ENCODE data around the gene NPHP4.

NPHP4 gene

DNA sequence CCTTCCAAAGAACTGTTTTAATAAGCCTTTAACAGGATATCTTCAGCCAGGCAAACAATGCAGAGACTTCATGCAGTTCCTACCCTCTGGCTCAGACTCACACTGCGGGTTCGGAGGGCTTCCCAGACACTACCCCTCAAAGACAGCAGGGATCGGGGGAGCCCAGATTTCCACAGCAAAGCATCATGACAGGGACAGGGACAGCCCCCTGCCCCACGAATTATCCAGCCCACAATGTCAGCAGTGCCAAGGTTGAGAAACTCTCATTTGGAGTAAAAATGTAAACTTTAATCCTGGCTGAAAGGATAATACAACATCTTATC lies 20.1 kb downstream of the NPHP4 start:
- H4K20me1 ChIP-seq (ENCODE audit: insufficient read depth, low read length): no peaks in the 10 kb centered on the region
- H3F3A ChIP-seq (ENCODE audit: insufficient read depth, low read length): no peaks in the 10 kb centered on the region
- H3K4me2 ChIP-seq (ENCODE audit: low read depth, low read length): no peak overlapping the region
- H3K27ac ChIP-seq (ENCODE audit: low read length): no peak overlapping the region
- no peaks in the 10 kb centered on the region for H3K27me3 ChIP-seq (replicated peaks; ENCODE audit: insufficient read depth, low read length)
- no peak overlapping the region for H3K4me3 ChIP-seq (ENCODE audit: low read length)
- H3K79me2 ChIP-seq (ENCODE audit: low read length): no peaks in the 10 kb centered on the region
- DNase-seq: no peak
- H3K9me3 ChIP-seq (replicated peaks; ENCODE audit: insufficient read depth, low read length): no peaks in the 10 kb centered on the region
- no peak overlapping the region for H2AFZ ChIP-seq (ENCODE audit: low read length)
- H3K36me3 ChIP-seq (replicated peaks; ENCODE audit: insufficient read depth, low read length): no peaks in the 10 kb centered on the region
- no peaks in the 10 kb centered on the region for H3K4me1 ChIP-seq (ENCODE audit: low read length)
- no peak overlapping the region for H3K9ac ChIP-seq (ENCODE audit: low read length)
- TF ChIP-seq, protein P1, sequence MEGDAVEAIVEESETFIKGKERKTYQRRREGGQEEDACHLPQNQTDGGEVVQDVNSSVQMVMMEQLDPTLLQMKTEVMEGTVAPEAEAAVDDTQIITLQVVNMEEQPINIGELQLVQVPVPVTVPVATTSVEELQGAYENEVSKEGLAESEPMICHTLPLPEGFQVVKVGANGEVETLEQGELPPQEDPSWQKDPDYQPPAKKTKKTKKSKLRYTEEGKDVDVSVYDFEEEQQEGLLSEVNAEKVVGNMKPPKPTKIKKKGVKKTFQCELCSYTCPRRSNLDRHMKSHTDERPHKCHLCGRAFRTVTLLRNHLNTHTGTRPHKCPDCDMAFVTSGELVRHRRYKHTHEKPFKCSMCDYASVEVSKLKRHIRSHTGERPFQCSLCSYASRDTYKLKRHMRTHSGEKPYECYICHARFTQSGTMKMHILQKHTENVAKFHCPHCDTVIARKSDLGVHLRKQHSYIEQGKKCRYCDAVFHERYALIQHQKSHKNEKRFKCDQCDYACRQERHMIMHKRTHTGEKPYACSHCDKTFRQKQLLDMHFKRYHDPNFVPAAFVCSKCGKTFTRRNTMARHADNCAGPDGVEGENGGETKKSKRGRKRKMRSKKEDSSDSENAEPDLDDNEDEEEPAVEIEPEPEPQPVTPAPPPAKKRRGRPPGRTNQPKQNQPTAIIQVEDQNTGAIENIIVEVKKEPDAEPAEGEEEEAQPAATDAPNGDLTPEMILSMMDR (IDR thresholded peaks at IDR 0.05; ENCODE audit: low read length): no peak
- TF ChIP-seq EZH2 (optimal IDR thresholded peaks at IDR 0.05; ENCODE audit: low read depth, low read length) (no peak), EZH2phosphoT487 (IDR thresholded peaks at IDR 0.05; ENCODE audit: low read length) (no peak)
- no peaks in the 10 kb centered on the region for H3K9me2 ChIP-seq (replicated peaks; ENCODE audit: insufficient read depth, low read length)

DNA sequence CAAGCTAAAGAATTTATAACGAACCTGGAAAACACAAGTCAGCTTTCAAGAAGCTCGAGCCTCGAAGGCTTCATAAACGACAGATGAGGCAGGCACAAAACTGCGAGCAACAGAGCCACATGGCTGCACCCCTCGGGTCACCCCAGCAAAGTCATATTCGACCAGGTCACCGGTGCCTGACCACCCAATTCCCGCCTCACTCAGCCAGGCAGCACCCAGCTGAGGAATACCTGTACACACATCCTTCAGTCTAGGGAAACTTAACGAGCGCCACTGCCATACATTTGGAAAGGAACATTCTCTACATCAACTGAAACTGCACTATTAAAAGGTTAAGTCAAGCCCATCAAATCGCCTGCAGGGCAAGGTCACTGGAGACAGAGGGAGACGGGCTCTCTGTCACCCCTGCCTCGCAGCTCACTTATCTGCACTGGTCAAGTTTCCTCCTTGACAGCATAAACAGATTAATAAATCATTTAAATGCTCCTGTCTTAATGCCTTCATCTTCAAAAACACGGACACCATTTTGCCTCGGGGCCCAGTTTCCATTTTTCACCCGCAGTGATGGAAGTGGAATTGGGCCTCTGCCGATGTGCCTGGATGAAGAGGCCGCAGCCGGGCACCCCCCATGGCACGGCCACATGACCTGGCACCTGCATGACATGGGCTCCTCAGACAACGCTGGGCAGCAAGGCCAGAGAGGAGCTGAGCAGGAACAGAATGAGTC lies 20.6 kb downstream of the NPHP4 start:
- DNase-seq: no peak
- no peaks in the 10 kb centered on the region for H3K27me3 ChIP-seq (replicated peaks; ENCODE audit: insufficient read depth, low read length)
- H3K9me2 ChIP-seq (replicated peaks; ENCODE audit: insufficient read depth, low read length): no peaks in the 10 kb centered on the region
- H3K4me3 ChIP-seq (ENCODE audit: low read length): no peak overlapping the region
- H3F3A ChIP-seq (ENCODE audit: insufficient read depth, low read length): no peaks in the 10 kb centered on the region
- TF ChIP-seq EZH2 (optimal IDR thresholded peaks at IDR 0.05; ENCODE audit: low read depth, low read length) (no peak), EZH2phosphoT487 (IDR thresholded peaks at IDR 0.05; ENCODE audit: low read length) (no peak)
- TF ChIP-seq, protein P1 (IDR thresholded peaks at IDR 0.05; ENCODE audit: low read length): no peak
- H3K4me2 ChIP-seq (ENCODE audit: low read depth, low read length): no peak overlapping the region
- H3K9me3 ChIP-seq (replicated peaks; ENCODE audit: insufficient read depth, low read length): no peaks in the 10 kb centered on the region
- H3K27ac ChIP-seq (ENCODE audit: low read length): no peak overlapping the region
- H2AFZ ChIP-seq (ENCODE audit: low read length): no peak overlapping the region
- no peaks in the 10 kb centered on the region for H3K79me2 ChIP-seq (ENCODE audit: low read length)
- H3K9ac ChIP-seq (ENCODE audit: low read length): no peak overlapping the region
- no peaks in the 10 kb centered on the region for H3K4me1 ChIP-seq (ENCODE audit: low read length)
- no peaks in the 10 kb centered on the region for H3K36me3 ChIP-seq (replicated peaks; ENCODE audit: insufficient read depth, low read length)
- no peaks in the 10 kb centered on the region for H4K20me1 ChIP-seq (ENCODE audit: insufficient read depth, low read length)

DNA sequence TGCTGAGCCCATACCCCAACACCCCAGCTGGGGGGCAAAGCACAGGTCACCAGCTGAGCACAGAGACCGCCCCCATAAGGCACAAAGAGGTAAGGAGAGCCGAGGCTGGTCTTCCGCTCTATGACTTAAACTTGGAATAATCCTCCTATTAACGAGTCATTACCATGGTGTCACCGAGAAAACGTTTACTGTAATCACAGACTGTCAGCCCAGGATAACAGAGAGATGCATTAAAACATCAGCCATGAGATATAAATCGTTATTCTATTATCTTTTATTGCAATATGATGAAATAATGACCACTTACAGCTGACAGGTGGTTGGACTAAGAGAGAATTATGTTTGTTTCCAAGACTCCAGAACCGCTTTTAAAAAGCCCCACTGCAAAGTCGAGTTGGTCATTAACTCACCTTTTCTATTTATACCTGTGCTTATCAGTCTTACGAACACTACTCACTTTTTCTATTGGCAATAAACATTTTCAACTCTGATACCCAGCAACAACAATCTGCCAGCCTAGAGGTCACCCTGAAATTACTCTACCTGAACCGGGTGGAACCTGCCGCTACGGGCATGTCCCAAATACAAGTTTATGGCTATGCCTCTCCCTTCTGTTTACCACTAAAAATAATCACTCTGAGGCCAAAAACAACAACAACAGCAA lies 21.5 kb downstream of the NPHP4 start:
- no peak for DNase-seq
- TF ChIP-seq EZH2phosphoT487 (IDR thresholded peaks at IDR 0.05; ENCODE audit: low read length) (no peak), EZH2 (optimal IDR thresholded peaks at IDR 0.05; ENCODE audit: low read depth, low read length) (no peak)
- TF ChIP-seq, protein P1 (IDR thresholded peaks at IDR 0.05; ENCODE audit: low read length): no peak
- H3K4me3 ChIP-seq (ENCODE audit: low read length): no peak overlapping the region
- no peaks in the 10 kb centered on the region for H3K79me2 ChIP-seq (ENCODE audit: low read length)
- no peaks in the 10 kb centered on the region for H3K36me3 ChIP-seq (replicated peaks; ENCODE audit: insufficient read depth, low read length)
- H3F3A ChIP-seq (ENCODE audit: insufficient read depth, low read length): no peaks in the 10 kb centered on the region
- H3K4me2 ChIP-seq (ENCODE audit: low read depth, low read length): no peak overlapping the region
- H4K20me1 ChIP-seq (ENCODE audit: insufficient read depth, low read length): no peaks in the 10 kb centered on the region
- H3K9me3 ChIP-seq (replicated peaks; ENCODE audit: insufficient read depth, low read length): no peaks in the 10 kb centered on the region
- no peak overlapping the region for H3K9ac ChIP-seq (ENCODE audit: low read length)
- no peak overlapping the region for H3K27ac ChIP-seq (ENCODE audit: low read length)
- H2AFZ ChIP-seq (ENCODE audit: low read length): no peak overlapping the region
- no peaks in the 10 kb centered on the region for H3K9me2 ChIP-seq (replicated peaks; ENCODE audit: insufficient read depth, low read length)
- no peaks in the 10 kb centered on the region for H3K27me3 ChIP-seq (replicated peaks; ENCODE audit: insufficient read depth, low read length)
- no peaks in the 10 kb centered on the region for H3K4me1 ChIP-seq (ENCODE audit: low read length)

All from MM.1S (cell line).